Measurements from ENCODE around the gene DOCK2. TPM values are rescaled to one million over a fixed set of nuclear protein-coding genes. Genes with fewer than 3 reads are reported as not detected.

Gene DOCK2
- total RNA-seq, 1 experiment from 2014 or later: 0.42 TPM

DNA sequence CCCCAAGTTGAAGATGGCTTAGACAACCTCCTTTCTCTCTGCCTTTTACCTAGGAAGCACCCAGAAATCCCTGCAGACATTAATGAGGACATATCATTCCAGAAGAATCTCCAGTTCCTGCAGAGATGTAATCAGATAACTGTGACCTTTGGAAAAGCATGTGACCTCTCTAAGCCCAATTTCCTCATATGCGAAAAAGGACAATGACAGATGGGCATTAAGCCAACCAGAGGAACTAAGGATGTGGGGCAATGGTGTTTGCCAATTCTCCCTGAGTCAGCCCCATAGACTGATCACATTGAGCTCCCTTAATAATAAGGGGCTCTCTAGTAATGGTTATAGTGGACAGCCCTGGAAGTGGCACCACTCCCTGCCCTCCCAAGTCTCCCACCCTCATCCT, 458.6 kb downstream of the DOCK2 start:
- H3K4me3 Mint-ChIP-seq (ENCODE audit: unreplicated experiment): no peak overlapping the region
- TF ChIP-seq, protein P1, sequence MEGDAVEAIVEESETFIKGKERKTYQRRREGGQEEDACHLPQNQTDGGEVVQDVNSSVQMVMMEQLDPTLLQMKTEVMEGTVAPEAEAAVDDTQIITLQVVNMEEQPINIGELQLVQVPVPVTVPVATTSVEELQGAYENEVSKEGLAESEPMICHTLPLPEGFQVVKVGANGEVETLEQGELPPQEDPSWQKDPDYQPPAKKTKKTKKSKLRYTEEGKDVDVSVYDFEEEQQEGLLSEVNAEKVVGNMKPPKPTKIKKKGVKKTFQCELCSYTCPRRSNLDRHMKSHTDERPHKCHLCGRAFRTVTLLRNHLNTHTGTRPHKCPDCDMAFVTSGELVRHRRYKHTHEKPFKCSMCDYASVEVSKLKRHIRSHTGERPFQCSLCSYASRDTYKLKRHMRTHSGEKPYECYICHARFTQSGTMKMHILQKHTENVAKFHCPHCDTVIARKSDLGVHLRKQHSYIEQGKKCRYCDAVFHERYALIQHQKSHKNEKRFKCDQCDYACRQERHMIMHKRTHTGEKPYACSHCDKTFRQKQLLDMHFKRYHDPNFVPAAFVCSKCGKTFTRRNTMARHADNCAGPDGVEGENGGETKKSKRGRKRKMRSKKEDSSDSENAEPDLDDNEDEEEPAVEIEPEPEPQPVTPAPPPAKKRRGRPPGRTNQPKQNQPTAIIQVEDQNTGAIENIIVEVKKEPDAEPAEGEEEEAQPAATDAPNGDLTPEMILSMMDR (IDR thresholded peaks at IDR 0.05; ENCODE audit: unreplicated experiment): no peak
- intact Hi-C loops (cut with micrococcal nuclease): no loop called here
- H3K9me3 Mint-ChIP-seq (ENCODE audit: unreplicated experiment): no peaks in the 10 kb centered on the region
- POLR2A ChIA-PET: no interaction called here
- CTCF ChIA-PET: interaction anchor here (1.0 to 17.4 kb wide), 4 partner anchors 25 to 1416 kb away, joined by 3 to 633 read pairs (median 10); no protein-coding TSS in a partner anchor
- no peaks in the 10 kb centered on the region for H3K36me3 Mint-ChIP-seq (ENCODE audit: insufficient read depth, unreplicated experiment)
- peak; percentile 30 for DNase-seq (ENCODE audit: unreplicated experiment)
- H3K4me1 Mint-ChIP-seq (ENCODE audit: insufficient read depth, unreplicated experiment): no peaks in the 10 kb centered on the region
- H3K27me3 Mint-ChIP-seq (ENCODE audit: insufficient read depth, unreplicated experiment): no peaks in the 10 kb centered on the region
- no TSS peak for BruUV-seq (replicated peaks)
- no peak overlapping the region for H3K27ac Mint-ChIP-seq (ENCODE audit: low read depth, unreplicated experiment)

GRCh38 chr5:170097934-170098333, 460.9 kb downstream of the DOCK2 start:
- POLR2A ChIA-PET: interaction anchor here (1.2 to 1.6 kb wide), 2 partner anchors 63 to 86 kb away, joined by 3 to 4 read pairs; no protein-coding TSS in a partner anchor
- no peak overlapping the region for H3K27ac Mint-ChIP-seq (ENCODE audit: low read depth, unreplicated experiment)
- no peaks in the 10 kb centered on the region for H3K9me3 Mint-ChIP-seq (ENCODE audit: unreplicated experiment)
- no peaks in the 10 kb centered on the region for H3K4me1 Mint-ChIP-seq (ENCODE audit: insufficient read depth, unreplicated experiment)
- DNase-seq (ENCODE audit: unreplicated experiment): no peak
- TF ChIP-seq, protein P1 (IDR thresholded peaks at IDR 0.05; ENCODE audit: unreplicated experiment): no peak
- intact Hi-C loops (cut with micrococcal nuclease): no loop called here
- H3K4me3 Mint-ChIP-seq (ENCODE audit: unreplicated experiment): no peak overlapping the region
- CTCF ChIA-PET: interaction anchor here (1.1 to 17.4 kb wide), 15 partner anchors 13 to 525 kb away, joined by 3 to 633 read pairs (median 9); no protein-coding TSS in a partner anchor
- no peaks in the 10 kb centered on the region for H3K27me3 Mint-ChIP-seq (ENCODE audit: insufficient read depth, unreplicated experiment)
- no TSS peak for BruUV-seq (replicated peaks)
- H3K36me3 Mint-ChIP-seq (ENCODE audit: insufficient read depth, unreplicated experiment): no peaks in the 10 kb centered on the region

GRCh38 chr5:170100066-170100943, 463.2 kb downstream of the DOCK2 start:
- POLR2A ChIA-PET: interaction anchor here (1.2 to 1.4 kb wide), 2 partner anchors 79 to 84 kb away, joined by 3 to 8 read pairs; no protein-coding TSS in a partner anchor
- no peaks in the 10 kb centered on the region for H3K36me3 Mint-ChIP-seq (ENCODE audit: insufficient read depth, unreplicated experiment)
- H3K4me1 Mint-ChIP-seq (ENCODE audit: insufficient read depth, unreplicated experiment): peaks cover 3% of the 10 kb centered on the region
- H3K9me3 Mint-ChIP-seq (ENCODE audit: unreplicated experiment): no peaks in the 10 kb centered on the region
- TF ChIP-seq, protein P1 (IDR thresholded peaks at IDR 0.05; ENCODE audit: unreplicated experiment): peak; percentile 81
- no TSS peak for BruUV-seq (replicated peaks)
- no peak overlapping the region for H3K27ac Mint-ChIP-seq (ENCODE audit: low read depth, unreplicated experiment)
- no peak overlapping the region for H3K4me3 Mint-ChIP-seq (ENCODE audit: unreplicated experiment)
- intact Hi-C loops (cut with micrococcal nuclease): loop anchor here (1.0 kb wide), 5 partner anchors 84 to 398 kb away; no protein-coding TSS in a partner anchor
- CTCF ChIA-PET: interaction anchor here (0.6 to 17.4 kb wide), 70 partner anchors 8 to 1773 kb away, joined by 3 to 633 read pairs (median 5); no protein-coding TSS in a partner anchor
- peak; percentile 87 for DNase-seq (ENCODE audit: unreplicated experiment)
- H3K27me3 Mint-ChIP-seq (ENCODE audit: insufficient read depth, unreplicated experiment): no peaks in the 10 kb centered on the region

- Mint-ChIP-seq H3K9me3 (ENCODE audit: unreplicated experiment) (no peaks in the 10 kb centered on the region), H3K4me3 (ENCODE audit: unreplicated experiment) (no peak overlapping the region), H3K36me3 (ENCODE audit: insufficient read depth, unreplicated experiment) (no peaks in the 10 kb centered on the region), H3K27ac (ENCODE audit: low read depth, unreplicated experiment) (no peak overlapping the region), H3K27me3 (ENCODE audit: insufficient read depth, unreplicated experiment) (no peaks in the 10 kb centered on the region), H3K4me1 (ENCODE audit: insufficient read depth, unreplicated experiment) (peaks cover 6% of the 10 kb centered on the region)
- TF ChIP-seq, protein P1 (IDR thresholded peaks at IDR 0.05; ENCODE audit: unreplicated experiment): no peak
- ChIA-PET POLR2A (interaction anchor here (0.6 kb wide), 1 partner anchor 63 kb away, joined by 3 read pairs; no protein-coding TSS in a partner anchor), CTCF (interaction anchor here (0.6 to 17.4 kb wide), 5 partner anchors 14 to 164 kb away, joined by 3 to 633 read pairs (median 29); no protein-coding TSS in a partner anchor)
- DNase-seq (ENCODE audit: unreplicated experiment): no peak
- intact Hi-C loops (cut with micrococcal nuclease): no loop called here
- no TSS peak for BruUV-seq (replicated peaks)
Measured at GRCh38 chr5:170103447-170103846, 466.4 kb downstream of the DOCK2 start.
